Ishikawa (cell line): ENCODE results near the gene GLIS1.

Source experiments
- CEBPB ChIP-seq: IDR thresholded peaks from 2 replicates; pipeline ENCODE4 v1.6.1; 2012
- CREB1 ChIP-seq: IDR thresholded peaks from 2 replicates; pipeline ENCODE4 v1.6.1; 2012; ENCODE audit warnings: low read depth
- EGR1 ChIP-seq: IDR thresholded peaks from 2 replicates; pipeline ENCODE4 v1.6.1; 2012
- EP300 ChIP-seq: IDR thresholded peaks from 2 replicates; pipeline ENCODE4 v1.6.1; 2012; ENCODE audit warnings: borderline replicate concordance
- FOXM1 ChIP-seq: IDR thresholded peaks from 2 replicates; pipeline ENCODE4 v1.6.1; 2012; ENCODE audit warnings: low read depth, borderline replicate concordance
- MAX ChIP-seq: IDR thresholded peaks from 2 replicates; pipeline ENCODE4 v1.6.1; 2012
- NFIC ChIP-seq: IDR thresholded peaks from 2 replicates; pipeline ENCODE4 v1.6.1; 2012
- RAD21 ChIP-seq: IDR thresholded peaks from 2 replicates; pipeline ENCODE4 v1.6.1; 2012; ENCODE audit warnings: low read depth
- REST ChIP-seq: IDR thresholded peaks from 2 replicates; pipeline ENCODE4 v1.6.1; 2012; ENCODE audit warnings: low read depth, mild to moderate bottlenecking
- TAF1 ChIP-seq: IDR thresholded peaks from 2 replicates; pipeline ENCODE4 v1.6.1; 2012; ENCODE audit warnings: low read depth, mild to moderate bottlenecking
- TCF12 ChIP-seq: IDR thresholded peaks from 2 replicates; pipeline ENCODE4 v1.6.1; 2012; ENCODE audit warnings: low read depth
- TEAD4 ChIP-seq: IDR thresholded peaks from 2 replicates; pipeline ENCODE4 v1.6.1; 2012
- USF1 ChIP-seq: IDR thresholded peaks from 2 replicates; pipeline ENCODE4 v1.6.1; 2012
- YY1 ChIP-seq: IDR thresholded peaks from 2 replicates; pipeline ENCODE4 v1.6.1; 2012; ENCODE audit warnings: low read depth
- ZBTB7A ChIP-seq: IDR thresholded peaks from 2 replicates; pipeline ENCODE4 v1.6.1; 2012; ENCODE audit warnings: low read depth

The GLIS1 gene

GRCh38 chr1:53478502-53478818 lies 260.5 kb downstream of the GLIS1 start:
- TF ChIP-seq NFIC = no peak
- TF ChIP-seq TAF1 = no peak
- no peak for TF ChIP-seq FOXM1
- TF ChIP-seq YY1 = no peak
- no peak for TF ChIP-seq CEBPB
- TF ChIP-seq EGR1 = no peak
- no peak for TF ChIP-seq REST
- no peak for TF ChIP-seq RAD21
- TF ChIP-seq EP300 = no peak
- no peak for TF ChIP-seq TCF12
- TF ChIP-seq CREB1 = no peak
- TF ChIP-seq MAX = no peak
- TF ChIP-seq USF1 = no peak
- TF ChIP-seq TEAD4 = no peak
- no peak for TF ChIP-seq ZBTB7A

GRCh38 chr1:53477651-53478501 lies 261.1 kb downstream of the GLIS1 start:
- no peak for TF ChIP-seq REST
- no peak for TF ChIP-seq TAF1
- TF ChIP-seq TEAD4 = no peak
- TF ChIP-seq EP300 = no peak
- TF ChIP-seq CEBPB = no peak
- no peak for TF ChIP-seq RAD21
- TF ChIP-seq NFIC = no peak
- no peak for TF ChIP-seq FOXM1
- TF ChIP-seq EGR1 = no peak
- TF ChIP-seq YY1 = no peak
- TF ChIP-seq USF1 = no peak
- TF ChIP-seq CREB1 = no peak
- no peak for TF ChIP-seq MAX
- no peak for TF ChIP-seq TCF12
- TF ChIP-seq ZBTB7A = no peak

- TF ChIP-seq YY1 (no peak), MAX (no peak)
Observed at GRCh38 chr1:53476579-53476978, 262.4 kb downstream of the GLIS1 start.

- TF ChIP-seq CREB1 (no peak), EP300 (no peak), MAX (no peak), CEBPB (no peak), RAD21 (no peak), TAF1 (no peak), REST (no peak), USF1 (no peak), YY1 (no peak), FOXM1 (no peak)
Observed at GRCh38 chr1:53475664-53476063, 263.3 kb downstream of the GLIS1 start.
